GM18499 (cell line): ENCODE data around the gene S100A16.
"Not testable (repeated sequence)": the region's sequence is repeated elsewhere in the genome, so short reads cannot be mapped to it uniquely, and the experiment has no call there.

Experiments
- ATAC-seq: cut with Tn5 transposase; IDR thresholded peaks from one replicate; pipeline ENCODE4 v1.9.1; 2021; ENCODE audit warnings: moderate number of reproducible peaks; ENCODE audit not compliant: insufficient read depth, unreplicated experiment

Gene S100A16

GRCh38 chr1:153567621-153568366 lies 45.1 kb downstream of the S100A16 start:
- ATAC-seq = no peak

- ATAC-seq = no peak
Measured at GRCh38 chr1:153566414-153567371, 46.2 kb downstream of the S100A16 start.

- no peak for ATAC-seq
Measured at GRCh38 chr1:153565529-153566374, 47.2 kb downstream of the S100A16 start, which contains the start of gene S100A2. TSS of gene S100A2 (minus strand) at chr1:153565844. CDS start at chr1:153563877, 1,967 bp downstream.

GRCh38 chr1:153563991-153564390 lies 48.9 kb downstream of the S100A16 start:
- no peak for ATAC-seq

GRCh38 chr1:153563483-153563901 lies 49.4 kb downstream of the S100A16 start:
- no peak for ATAC-seq

GRCh38 chr1:153562021-153562420 lies 50.9 kb downstream of the S100A16 start:
- not testable (repeated sequence) for ATAC-seq

GRCh38 chr1:153561466-153561985 lies 51.4 kb downstream of the S100A16 start:
- ATAC-seq = no peak

- no peak for ATAC-seq
Measured at GRCh38 chr1:153560771-153561465, 52.0 kb downstream of the S100A16 start.

GRCh38 chr1:153560241-153560640 lies 52.7 kb downstream of the S100A16 start:
- no peak for ATAC-seq

- ATAC-seq = no peak
Measured at GRCh38 chr1:153557877-153558276, 55.1 kb downstream of the S100A16 start.
